Colon (tissue), 2 donors: ENCODE results near the gene TRAF1.

ENCODE experiments used
- FAIRE-seq: peaks from 2 replicates; lab custom pipeline; 2012; peaks lifted over from hg19 to GRCh38; lab: Jason Lieb, UNC
- donor health status: control.
- donor health status: control.

The TRAF1 gene

DNA sequence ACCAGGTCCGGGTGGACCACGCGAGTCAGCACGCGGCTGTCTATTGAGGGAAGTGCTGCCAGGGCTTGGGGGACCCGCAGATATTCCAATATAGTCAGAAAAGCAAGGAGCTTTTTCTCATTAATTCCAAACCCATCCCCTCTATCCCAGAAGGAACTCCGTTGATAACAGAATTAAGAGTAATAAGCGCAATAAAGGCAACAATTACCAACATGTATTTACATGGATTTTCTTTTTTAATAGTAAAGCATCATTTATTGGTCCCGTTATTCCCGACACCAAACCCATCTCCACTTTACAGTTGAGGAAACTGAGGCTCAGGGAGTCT, 57.3 kb downstream of the TRAF1 start:
- FAIRE-seq = no peak

DNA sequence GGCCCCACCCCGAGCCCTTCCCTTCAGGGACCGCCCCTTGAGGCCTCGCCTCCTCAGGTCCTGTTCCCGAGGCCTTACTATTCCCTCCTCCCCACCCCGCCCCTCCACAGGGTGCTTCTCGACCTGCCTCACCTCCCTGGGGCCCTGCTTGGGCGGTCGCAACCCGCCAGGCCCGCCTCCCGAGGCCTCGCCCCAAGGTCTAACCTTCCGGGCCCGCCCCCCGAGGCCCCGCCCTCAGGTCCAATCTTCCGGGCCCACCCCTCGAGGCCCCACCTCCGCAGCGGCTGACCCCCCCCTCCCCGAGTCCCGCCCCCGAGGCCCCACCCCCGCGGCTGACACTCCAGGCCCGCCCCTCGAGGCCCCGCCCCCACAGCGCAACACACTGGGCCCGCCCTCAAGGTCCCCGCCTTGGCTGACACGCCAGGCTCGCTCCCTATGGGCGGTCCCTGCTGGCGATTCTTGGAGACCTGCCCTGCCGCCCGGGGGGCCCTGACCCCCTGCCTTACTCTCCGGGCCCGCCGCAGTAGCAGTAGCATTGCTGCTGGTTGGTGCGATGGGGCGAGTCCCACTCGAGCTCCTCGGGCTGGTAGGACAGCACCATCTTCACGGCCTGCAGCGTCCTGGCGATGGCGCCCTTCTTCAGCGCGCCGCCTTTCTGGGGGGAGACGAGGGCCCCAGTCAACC, 57.8 kb downstream of the TRAF1 start:
- no peak for FAIRE-seq

GRCh38 chr9:120868339-120868675, 58.3 kb downstream of the TRAF1 start:
- FAIRE-seq = no peak

DNA sequence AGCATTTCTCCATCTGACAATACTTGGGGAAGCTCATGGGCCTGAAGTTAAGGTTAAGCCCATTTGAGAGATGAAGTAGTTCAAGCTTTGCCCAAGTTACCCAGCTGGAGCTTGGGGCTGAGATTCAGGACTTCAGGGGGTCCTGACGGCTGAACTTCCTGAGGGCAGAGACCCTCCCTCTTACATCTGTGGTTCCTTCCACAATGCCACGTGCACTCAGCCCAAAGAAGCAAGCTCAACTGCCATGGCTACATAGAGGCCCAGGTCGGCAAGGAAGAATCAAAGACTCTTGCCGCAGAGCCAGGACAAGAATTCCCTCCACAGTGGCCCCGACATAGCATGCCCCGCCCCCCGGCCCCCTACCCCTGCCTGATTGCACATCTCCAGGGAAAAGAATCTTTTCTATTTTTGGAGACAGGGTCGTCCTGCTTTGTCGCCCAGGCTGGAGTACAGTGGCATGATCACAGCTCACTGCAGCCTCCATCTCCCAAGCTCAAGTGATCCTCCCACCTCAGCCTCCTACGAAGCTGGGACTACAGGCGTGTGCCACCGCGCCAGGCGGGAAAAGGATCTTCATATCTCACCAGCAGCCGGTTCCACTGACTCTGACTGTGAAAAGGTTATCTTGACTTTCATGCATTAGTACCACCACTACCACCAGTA, 58.8 kb downstream of the TRAF1 start:
- no peak for FAIRE-seq

DNA sequence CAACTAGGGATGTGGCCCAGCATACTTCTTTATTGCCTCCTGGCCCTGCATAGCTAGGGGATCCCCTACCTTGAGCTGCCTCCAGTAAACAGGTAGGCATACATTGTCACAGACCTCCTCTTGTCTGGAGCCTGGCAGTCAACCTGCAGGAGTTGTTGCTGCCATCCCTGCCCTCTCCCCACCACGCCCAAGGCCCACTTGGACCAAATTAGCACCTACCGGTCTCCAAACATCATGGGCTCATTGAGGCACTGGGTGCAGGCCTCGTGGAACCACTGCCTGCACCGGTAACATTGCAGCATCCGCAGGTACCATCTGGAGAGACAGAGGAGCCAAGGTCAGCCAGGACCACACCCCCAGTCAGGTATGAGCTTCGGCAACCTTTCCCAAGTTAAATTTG, 59.9 kb downstream of the TRAF1 start:
- FAIRE-seq = no peak

DNA sequence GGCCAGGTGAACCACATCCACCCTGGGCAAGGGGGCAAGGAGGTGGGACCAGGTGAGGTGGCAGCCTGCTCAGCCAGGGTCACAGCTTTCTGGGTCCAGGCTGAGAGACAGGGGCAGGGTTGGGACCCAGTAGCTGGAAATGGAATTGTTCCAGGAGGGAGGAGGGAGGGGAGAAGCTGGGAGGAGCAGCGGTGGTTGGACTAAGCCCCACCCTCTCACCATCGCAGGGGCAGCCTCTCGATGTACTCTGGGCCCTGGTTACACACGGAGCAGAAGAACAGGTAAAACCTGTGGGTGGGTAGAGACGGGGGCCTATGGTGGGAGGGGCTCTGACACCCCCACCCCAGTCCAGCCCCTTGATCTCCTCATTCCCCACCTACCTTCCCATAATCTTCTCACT, 60.8 kb downstream of the TRAF1 start:
- no peak for FAIRE-seq

DNA sequence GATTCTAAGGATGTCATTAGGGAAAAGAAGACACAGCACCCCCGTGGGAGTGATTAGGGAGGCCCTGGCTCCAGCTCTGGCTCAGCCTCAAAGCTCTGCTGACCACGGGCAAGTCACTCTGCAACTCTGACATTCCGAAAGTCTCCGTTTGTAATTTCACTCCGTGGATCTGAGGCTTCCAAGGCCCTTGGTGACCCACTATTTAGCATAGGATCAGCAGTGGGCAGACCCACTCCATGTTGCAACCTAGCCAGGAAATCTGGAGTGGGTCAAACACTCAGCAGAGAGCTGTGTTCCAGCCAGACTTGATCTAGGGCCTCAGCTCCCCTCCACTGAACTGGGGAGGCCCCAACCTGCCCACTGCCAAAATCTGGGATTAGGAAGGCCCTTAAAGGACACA, 61.4 kb downstream of the TRAF1 start:
- no peak for FAIRE-seq

- FAIRE-seq = no peak
Observed at GRCh38 chr9:120864719-120865118, 61.9 kb downstream of the TRAF1 start.

DNA sequence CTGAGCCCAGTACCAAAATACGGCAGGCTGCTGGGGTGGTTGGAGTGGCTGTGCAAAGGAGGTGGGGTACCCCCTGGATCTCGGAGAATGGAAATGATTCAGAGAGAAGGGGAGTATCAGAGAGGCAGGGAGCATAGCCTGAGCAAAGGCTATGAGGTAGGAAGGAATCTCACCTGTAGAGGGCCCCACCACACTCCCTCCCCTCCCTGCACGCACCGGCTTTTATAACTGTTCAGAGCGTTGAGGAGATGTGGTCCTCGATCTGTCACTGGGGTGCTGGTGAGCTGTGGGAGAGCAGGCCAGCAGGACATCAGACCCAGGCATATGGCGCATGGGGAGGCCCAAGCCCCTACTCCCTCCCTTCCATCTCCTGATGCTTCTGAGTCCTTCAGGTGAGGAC, 62.8 kb downstream of the TRAF1 start:
- no peak for FAIRE-seq

DNA sequence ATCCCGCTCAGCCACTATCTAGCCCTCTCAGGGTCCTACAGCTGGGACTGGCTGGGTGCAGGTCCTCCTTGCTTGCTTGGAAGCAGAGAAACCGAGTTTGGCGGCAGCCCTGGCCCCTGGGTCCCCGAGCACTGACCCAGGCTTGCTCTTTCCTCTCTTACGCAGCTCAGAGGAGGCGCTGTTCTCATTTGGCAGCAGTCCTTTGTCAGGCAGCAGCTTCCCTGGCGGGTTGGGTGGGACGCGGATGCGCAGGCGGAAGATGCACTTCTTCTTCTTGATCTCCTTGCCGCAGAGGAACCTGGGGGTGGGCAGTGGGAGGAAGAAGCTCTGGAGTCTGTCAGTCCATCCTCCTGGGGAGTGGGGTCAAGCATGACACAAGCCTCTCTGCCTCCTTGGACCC, 64.1 kb downstream of the TRAF1 start:
- no peak for FAIRE-seq

- no peak for FAIRE-seq
Observed at GRCh38 chr9:120861935-120862334, 64.7 kb downstream of the TRAF1 start.

DNA sequence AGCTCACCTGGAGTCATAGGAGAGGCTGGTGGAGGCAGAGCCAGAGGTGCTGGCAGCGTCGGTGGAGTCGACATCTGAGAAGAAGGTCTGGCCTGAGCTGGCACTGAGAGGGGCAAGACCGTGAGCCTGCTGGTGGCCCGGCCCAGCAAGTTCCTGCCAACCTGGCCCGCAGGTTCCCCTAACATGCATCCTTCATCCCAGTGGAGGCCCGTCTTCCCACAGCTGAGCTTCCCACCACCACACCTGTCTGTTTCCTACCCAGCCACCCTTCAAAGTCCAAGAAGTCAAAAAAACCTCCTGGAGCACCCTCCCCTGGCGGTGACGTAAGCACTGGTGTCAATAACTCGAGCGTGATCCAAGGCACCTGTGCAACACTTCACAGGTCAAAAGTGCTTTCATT, 66.5 kb downstream of the TRAF1 start:
- FAIRE-seq = no peak

GRCh38 chr9:120859361-120859760, 67.2 kb downstream of the TRAF1 start:
- FAIRE-seq = no peak

GRCh38 chr9:120857902-120858301, 68.7 kb downstream of the TRAF1 start:
- FAIRE-seq = no peak

DNA sequence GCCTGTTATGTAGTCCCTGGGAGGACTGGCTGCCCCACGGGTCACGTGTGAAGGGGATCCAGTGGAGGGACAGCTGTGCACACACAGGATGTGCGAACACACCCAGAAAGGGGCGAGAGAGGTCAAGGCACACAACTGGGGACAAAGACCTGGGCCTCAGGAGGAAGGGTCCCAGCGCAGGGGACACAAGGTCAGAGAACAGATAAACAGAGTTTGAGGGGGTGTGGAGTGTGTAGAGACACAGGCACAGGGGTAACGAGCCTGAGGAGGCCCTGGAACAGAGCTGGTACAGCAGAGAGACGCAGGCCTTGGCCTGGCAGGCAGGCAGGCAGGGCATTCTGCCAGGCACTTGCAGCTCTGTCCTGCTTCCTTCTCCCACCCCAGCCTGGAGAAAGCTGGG, 69.1 kb downstream of the TRAF1 start:
- no peak for FAIRE-seq

DNA sequence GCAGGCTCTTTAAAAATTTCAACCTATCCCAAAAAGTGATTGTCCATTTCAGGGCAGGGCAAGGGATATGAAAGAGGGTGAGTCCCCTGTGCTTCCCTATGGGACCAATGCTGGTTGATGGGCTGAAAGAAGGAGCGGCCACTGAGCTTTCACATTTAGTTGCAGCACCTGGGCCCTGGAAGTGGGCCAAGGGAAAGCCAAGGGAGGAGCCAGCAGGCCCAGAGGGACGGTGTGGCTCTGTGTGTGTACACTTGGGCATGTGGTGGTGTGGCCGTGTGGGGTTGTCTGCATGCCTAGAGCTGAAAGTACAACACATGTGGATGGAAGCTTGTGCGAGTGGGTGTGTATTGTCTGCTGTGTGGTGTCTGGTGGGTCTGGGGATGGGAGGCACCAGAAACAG, 69.9 kb downstream of the TRAF1 start:
- no peak for FAIRE-seq

- FAIRE-seq = no peak
Observed at GRCh38 chr9:120855827-120856670, 70.5 kb downstream of the TRAF1 start.

DNA sequence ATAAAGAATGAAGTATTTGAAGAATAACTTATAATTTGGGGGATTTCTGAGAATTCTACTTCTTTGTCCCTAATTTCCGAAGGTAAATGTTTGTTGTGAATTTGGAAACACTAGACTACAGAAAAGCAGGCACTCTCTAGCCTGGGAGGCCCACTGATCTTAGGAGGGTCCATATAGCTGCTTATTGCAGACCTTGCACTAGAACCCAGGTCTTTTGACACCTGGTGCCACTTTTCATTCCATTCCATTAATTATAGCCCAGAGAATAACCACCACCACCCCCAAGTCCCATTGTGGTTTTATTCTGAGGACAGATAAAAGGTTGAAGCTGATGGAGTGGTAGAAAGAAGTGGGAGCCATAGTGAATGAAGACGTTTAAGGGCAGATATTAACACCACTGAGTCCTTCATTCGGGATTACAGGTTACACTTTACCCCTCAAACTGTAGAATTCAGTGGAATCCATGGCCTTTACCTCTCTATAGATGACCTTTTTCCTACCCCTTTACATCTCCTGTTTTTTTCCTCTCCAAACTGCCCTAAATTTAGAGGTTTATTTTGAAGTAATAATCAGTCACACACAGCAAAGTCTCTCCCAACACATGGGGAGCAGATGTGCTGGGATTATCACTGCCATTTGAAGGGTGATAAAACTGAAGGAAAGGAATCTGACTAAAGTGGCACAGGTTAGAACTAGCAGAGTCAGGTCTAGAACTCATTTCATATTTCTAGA, 71.8 kb downstream of the TRAF1 start:
- FAIRE-seq = no peak

DNA sequence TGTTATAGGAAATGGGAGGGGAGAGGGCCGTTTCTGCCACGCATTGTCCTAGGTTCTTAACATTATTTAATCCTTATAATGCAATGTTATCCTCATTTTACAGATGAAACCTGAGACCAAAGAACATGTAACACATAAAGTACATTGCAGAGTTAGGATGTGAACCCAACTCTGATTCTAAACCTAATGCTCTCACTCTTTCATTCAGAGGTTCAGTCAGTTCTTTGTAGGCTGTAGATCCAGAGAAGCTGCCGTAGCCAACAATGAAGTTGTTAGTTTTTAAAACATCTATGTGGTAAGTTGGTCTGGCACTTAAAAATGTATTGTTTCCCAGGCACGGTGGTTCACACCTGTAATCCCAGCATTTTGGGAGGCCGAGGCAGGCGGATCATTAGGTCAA, 73.4 kb downstream of the TRAF1 start:
- no peak for FAIRE-seq
